Measurements from ENCODE around the gene TRIP12.

DNA sequence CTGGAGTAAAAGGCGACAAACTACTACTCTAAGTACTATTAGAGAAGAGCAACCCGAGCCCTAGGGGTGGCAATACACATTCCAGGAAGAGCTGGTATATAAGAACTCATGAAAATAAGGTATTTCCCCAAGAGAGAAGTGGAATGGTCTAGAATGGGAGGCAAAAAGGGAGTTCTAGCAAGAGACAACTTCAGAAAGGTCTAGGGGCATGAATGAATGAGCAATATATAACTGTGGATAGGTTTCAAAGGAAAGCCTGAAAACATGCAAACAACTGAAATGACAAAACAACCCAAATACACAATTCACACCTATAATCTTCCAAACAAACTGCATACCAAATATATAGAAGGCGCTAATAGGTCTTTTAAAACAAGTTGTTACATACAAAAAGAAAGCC, 22.2 kb downstream of the TRIP12 start:
- TF ChIP-seq, protein P1, sequence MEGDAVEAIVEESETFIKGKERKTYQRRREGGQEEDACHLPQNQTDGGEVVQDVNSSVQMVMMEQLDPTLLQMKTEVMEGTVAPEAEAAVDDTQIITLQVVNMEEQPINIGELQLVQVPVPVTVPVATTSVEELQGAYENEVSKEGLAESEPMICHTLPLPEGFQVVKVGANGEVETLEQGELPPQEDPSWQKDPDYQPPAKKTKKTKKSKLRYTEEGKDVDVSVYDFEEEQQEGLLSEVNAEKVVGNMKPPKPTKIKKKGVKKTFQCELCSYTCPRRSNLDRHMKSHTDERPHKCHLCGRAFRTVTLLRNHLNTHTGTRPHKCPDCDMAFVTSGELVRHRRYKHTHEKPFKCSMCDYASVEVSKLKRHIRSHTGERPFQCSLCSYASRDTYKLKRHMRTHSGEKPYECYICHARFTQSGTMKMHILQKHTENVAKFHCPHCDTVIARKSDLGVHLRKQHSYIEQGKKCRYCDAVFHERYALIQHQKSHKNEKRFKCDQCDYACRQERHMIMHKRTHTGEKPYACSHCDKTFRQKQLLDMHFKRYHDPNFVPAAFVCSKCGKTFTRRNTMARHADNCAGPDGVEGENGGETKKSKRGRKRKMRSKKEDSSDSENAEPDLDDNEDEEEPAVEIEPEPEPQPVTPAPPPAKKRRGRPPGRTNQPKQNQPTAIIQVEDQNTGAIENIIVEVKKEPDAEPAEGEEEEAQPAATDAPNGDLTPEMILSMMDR (IDR thresholded peaks at IDR 0.05), result no peak
- no peak for TF ChIP-seq POLR2A (IDR thresholded peaks at IDR 0.05)
